Left ventricle myocardium superior (tissue), 1 donor: ENCODE measurements around the gene PRSS3. TPM values are rescaled to one million over a fixed set of nuclear protein-coding genes. Genes with fewer than 3 reads are reported as not detected.
"Not testable (repeated sequence)": the region's sequence is repeated elsewhere in the genome, so short reads cannot be mapped to it uniquely, and the experiment has no call there.

Source experiments
- ATAC-seq: fragments of 200-7000 bp; cut with Tn5 transposase; one replicate; pipeline ENCODE4 v1.9.1; 2020; ENCODE audit warnings: mild to moderate bottlenecking, moderate library complexity
- DNase-seq: peaks from one replicate; pipeline ENCODE4 v3.0.0-alpha.2; 2020
- intact Hi-C: fragments of 100-400 bp; cut with micrococcal nuclease; formaldehyde crosslinking; loops from one replicate; pipeline ENCODE4 v1.11.0; 2022
- total RNA-seq: library from RNA; stranded (reverse); fragmentation: NEBNext Ultra II Directional; extraction: Animal tissue kit (Norgen Biotek cat#: 25700); gene quantifications from one replicate; pipeline ENCODE4 v1.2.1, GENCODE V29; 2021
- donor health status: DM: no; HTN: yes; CAD: no; lungs with severe emphysema.

Gene PRSS3
- total RNA-seq, 1 donor from 2014 or later: not detected

- DNase-seq, ATAC-seq, intact Hi-C loops: not testable (repeated sequence)
These were observed 52.5 kb downstream of the PRSS3 start for GRCh38 chr9:33847894-33848205.

Other genes starting within 250 kb of the PRSS3 start
- gene UBE2R2, start 21.6 kb downstream of the PRSS3 start, total RNA-seq: 48.0 TPM